ENCODE data around the gene GAST. TPM values are rescaled to one million over a fixed set of nuclear protein-coding genes. Genes with fewer than 3 reads are reported as not detected.

GAST gene
- total and polyA plus RNA-seq, 8 donors: not detected

DNA sequence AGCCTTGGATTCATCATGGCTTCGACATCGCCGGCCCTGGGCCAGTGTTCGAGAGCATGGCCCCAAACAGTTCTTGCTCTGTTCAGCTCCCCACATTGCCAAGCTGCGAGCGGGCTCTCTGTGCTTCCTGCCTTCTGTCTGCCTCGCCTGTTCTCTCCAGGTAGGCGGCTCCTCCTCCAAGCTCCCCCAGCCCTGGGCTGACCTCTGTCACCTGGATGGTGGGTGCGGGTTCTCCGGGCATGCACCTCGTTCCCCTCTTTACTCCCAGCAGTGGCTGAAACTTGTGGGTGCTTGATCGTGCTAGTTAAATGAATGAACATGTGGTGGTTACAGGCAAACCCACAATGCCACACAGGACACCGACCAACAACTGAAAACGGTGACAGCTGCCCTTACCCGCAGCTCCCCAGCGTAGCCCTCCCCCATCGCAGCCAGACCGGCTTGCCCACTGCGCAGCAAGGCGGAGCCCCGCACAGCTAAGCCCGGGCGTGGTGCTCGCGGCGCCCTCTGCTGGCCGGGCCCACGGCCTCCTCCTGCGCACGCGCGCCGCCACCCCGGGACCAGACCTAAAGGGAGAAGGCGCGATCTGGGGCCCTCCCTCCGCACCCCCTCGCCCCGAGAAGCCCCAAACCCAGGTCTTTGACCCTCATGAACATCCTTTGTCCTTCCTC, 46.4 kb upstream of the GAST start:
- TF ChIP-seq, protein P1, sequence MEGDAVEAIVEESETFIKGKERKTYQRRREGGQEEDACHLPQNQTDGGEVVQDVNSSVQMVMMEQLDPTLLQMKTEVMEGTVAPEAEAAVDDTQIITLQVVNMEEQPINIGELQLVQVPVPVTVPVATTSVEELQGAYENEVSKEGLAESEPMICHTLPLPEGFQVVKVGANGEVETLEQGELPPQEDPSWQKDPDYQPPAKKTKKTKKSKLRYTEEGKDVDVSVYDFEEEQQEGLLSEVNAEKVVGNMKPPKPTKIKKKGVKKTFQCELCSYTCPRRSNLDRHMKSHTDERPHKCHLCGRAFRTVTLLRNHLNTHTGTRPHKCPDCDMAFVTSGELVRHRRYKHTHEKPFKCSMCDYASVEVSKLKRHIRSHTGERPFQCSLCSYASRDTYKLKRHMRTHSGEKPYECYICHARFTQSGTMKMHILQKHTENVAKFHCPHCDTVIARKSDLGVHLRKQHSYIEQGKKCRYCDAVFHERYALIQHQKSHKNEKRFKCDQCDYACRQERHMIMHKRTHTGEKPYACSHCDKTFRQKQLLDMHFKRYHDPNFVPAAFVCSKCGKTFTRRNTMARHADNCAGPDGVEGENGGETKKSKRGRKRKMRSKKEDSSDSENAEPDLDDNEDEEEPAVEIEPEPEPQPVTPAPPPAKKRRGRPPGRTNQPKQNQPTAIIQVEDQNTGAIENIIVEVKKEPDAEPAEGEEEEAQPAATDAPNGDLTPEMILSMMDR (IDR thresholded peaks at IDR 0.05): peak; percentile 97
- Histone ChIP-seq H3K36me3 (no peaks in the 10 kb centered on the region), H3K4me3 (peak overlapping the region; percentile 39 to 44), H3K27ac (peak overlapping the region; percentile 81 to 88), H3K9me3 (no peaks in the 10 kb centered on the region), H3K4me1 (peaks cover 11 to 42% of the 10 kb centered on the region in 2 donors), H3K27me3 (no peaks in the 10 kb centered on the region)
- intact Hi-C loops (cut with DNase I): loop anchor here in 1 of 2 donors (10.0 kb wide), 1 partner anchor 861 kb away; no protein-coding TSS in a partner anchor
- DNase-seq: peak in 3 of 4 donors; percentile 92 to 99 (median 92)
- ATAC-seq: peak; percentile 92

DNA sequence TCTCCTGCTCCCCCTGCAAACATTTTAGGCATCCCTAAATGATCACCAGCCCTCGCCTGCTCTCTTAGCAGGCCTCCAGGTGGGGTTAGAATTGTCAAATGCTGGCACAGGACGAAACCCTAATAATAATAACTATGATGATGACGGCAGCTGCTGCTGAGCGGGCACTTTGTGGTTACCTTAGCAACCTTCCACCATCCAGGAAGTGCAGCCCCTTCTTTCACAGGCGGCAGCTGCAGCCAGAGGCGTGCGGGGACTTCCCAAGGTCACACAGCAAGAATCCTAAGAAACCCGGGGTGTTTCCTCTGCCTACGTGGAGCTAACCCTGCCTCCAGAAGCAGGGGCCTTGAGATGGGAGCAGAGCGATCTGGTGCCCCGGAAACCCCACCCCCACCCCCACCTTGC, 45.9 kb upstream of the GAST start:
- intact Hi-C loops (cut with DNase I): loop anchor here in 1 of 2 donors (10.0 kb wide), 1 partner anchor 861 kb away; no protein-coding TSS in a partner anchor
- Histone ChIP-seq H3K9me3 (no peaks in the 10 kb centered on the region), H3K4me1 (peaks cover 11 to 42% of the 10 kb centered on the region in 2 donors), H3K27ac (peak overlapping the region; percentile 81 to 88), H3K4me3 (peak overlapping the region; percentile 39 to 44), H3K27me3 (no peaks in the 10 kb centered on the region), H3K36me3 (no peaks in the 10 kb centered on the region)
- TF ChIP-seq, protein P1 (IDR thresholded peaks at IDR 0.05): peak in 1 of 2 donors; percentile 16
- DNase-seq (peak in 2 of 4 donors; percentile 66 to 71), ATAC-seq (peak; percentile 31)

DNA sequence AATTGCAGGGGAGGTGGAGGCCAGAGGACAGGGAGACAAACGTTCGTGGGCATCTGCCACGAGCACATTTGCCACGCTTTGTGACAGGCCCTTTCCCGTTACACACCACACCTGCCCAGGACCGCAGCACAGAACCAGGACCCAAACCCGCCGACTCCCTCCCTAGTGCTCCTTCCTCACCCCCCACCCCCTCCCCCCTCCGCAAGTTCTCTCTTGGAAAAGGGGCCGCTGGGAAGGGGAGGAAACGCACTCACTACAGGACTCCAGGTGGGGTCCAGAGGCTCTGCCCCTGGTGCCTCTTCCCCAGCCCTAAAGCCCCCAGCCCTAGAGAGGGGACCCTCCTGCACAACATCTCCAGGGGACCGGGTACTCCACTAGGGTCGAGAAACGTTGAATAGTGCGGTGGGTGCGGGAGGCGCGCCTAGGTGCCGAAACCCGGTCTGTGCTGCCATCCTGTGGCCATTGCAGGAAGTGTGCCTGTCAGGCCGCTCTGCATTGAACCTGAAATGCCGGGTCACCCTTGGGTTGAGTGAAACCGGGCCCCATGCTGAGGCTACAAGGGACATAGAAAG, 45.3 kb upstream of the GAST start:
- DNase-seq: peak in 3 of 4 donors; percentile 83 to 94 (median 87)

DNA sequence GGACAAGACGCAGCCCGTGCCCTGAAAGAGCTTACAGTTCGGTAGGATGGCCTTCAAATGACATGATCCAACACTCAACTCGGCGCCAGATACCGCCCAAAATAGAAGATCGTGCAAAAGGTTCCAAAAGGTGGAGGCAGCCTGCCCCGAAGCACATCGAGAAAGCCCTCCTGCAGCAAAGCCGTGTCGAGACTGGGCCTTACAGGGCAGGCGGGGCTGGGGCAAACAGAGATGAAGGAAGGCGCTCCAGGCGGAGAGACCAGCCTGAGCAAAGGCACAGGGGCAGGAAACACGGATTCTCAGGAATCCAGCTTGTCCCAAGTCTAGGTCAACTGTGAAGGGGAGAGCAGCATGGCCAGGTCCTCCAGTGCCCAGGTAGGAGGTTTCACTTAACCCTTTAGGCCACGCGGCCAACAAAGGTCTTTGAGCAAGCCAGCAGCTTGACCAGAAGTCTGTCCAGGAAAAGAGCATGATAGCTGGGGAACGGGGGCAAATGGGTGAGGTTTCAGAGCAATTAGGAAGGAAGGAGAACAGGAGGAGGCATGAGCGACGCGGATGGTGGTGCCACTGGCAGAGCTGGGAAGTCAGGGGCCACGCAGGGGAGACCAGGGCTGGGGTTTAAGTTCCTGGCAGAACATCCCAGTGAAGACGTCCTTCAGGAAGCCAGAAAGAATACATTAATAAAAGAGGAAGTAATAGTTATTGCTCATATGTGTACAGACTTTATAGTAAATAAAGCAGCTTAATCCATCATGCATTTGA, 44.7 kb upstream of the GAST start:
- peaks cover 11 to 42% of the 10 kb centered on the region in 2 donors for H3K4me1 ChIP-seq
- peak overlapping the region; percentile 81 to 88 for H3K27ac ChIP-seq
- peak overlapping the region in 1 of 2 donors; percentile 44 for H3K4me3 ChIP-seq
- no peak for DNase-seq
- no peaks in the 10 kb centered on the region for H3K27me3 ChIP-seq
- no peak for ATAC-seq
- intact Hi-C loops (cut with DNase I): loop anchor here in 1 of 2 donors (10.0 kb wide), 1 partner anchor 863 kb away; no protein-coding TSS in a partner anchor
- H3K36me3 ChIP-seq: no peaks in the 10 kb centered on the region
- TF ChIP-seq, protein P1 (IDR thresholded peaks at IDR 0.05): no peak
- H3K9me3 ChIP-seq: no peaks in the 10 kb centered on the region

More for the DNA sequence above, 45.3 kb upstream of the GAST start:
- H3K4me3 ChIP-seq: peak overlapping the region; percentile 39 to 44
- H3K27me3 ChIP-seq: no peaks in the 10 kb centered on the region
- peaks cover 11 to 42% of the 10 kb centered on the region in 2 donors for H3K4me1 ChIP-seq
- ATAC-seq: peak; percentile 85
- H3K27ac ChIP-seq: peak overlapping the region; percentile 81 to 88
- H3K9me3 ChIP-seq: no peaks in the 10 kb centered on the region
- intact Hi-C loops (cut with DNase I): loop anchor here in 1 of 2 donors (10.0 kb wide), 1 partner anchor 862 kb away; no protein-coding TSS in a partner anchor
- TF ChIP-seq, protein P1 (IDR thresholded peaks at IDR 0.05): peak; percentile 92 to 97
- no peaks in the 10 kb centered on the region for H3K36me3 ChIP-seq

All from left lung (tissue), 10 donors.